Endothelial cell of umbilical vein (primary cell): ENCODE data around the gene ARMC3. TPM values are rescaled to one million over a fixed set of nuclear protein-coding genes. Genes with fewer than 3 reads are reported as not detected.

Experiments used
- BruUV-seq: library from RNA; stranded (reverse); fragments of 400-500 nt; replicated peaks from 2 replicates; lab custom pipeline; 2021; lab: Mats Ljungman, UMichigan
- CTCF ChIA-PET: fragments of 300-600, 350-600 bp; sonication (Branson Sonifier 250); formaldehyde crosslinking; loops from one replicate; lab custom pipeline; 2021; ENCODE audit warnings: antibody characterized with exemption, inconsistent platforms; lab: Charles Lee
- POLR2A ChIA-PET: fragments of 300-600, 350-600 bp; sonication (Branson Sonifier 250); formaldehyde crosslinking; loops from one replicate; lab custom pipeline; 2021; ENCODE audit warnings: antibody characterized with exemption, inconsistent platforms; lab: Charles Lee
- DNase-seq: peaks from one replicate; pipeline ENCODE4 v3.0.0-alpha.2; 2011; ENCODE audit warnings: low read depth, low spot score
- FAIRE-seq: peaks from 2 replicates; lab custom pipeline; 2011; peaks lifted over from hg19 to GRCh38; lab: Jason Lieb, UNC
- H2AFZ ChIP-seq: 2 replicates; pipeline ENCODE4 v1.6.0; 2012; ENCODE audit warnings: low read depth, low read length, control low read depth, inconsistent platforms
- H3K27ac ChIP-seq: 2 replicates; pipeline ENCODE4 v1.5.1; 2011; ENCODE audit warnings: low read depth, mild to moderate bottlenecking, control low read depth, low read length, moderate library complexity; ENCODE audit not compliant: insufficient read depth
- H3K27me3 ChIP-seq, 2 experiments: 2 replicates each; pipeline versions ENCODE4 v1.6.0 to v1.6.1; 2011; ENCODE audit warnings: low read length in 2 of 2, mixed read lengths in 1 of 2; ENCODE audit not compliant: control insufficient read depth in 2 of 2, insufficient read depth in 2 of 2
- H3K36me3 ChIP-seq, 2 experiments: 2 replicates in 1 of 2; 3 replicates in 1 of 2; pipeline ENCODE4 v1.5.1; 2011; ENCODE audit warnings: low read length in 2 of 2, mild to moderate bottlenecking in 1 of 2, moderate library complexity in 1 of 2; ENCODE audit not compliant: control insufficient read depth in 2 of 2, insufficient read depth in 2 of 2; ENCODE audit errors: extremely low read depth in 1 of 2
- H3K4me1 ChIP-seq: 3 replicates; pipeline ENCODE4 v1.5.1; 2011; ENCODE audit warnings: mild to moderate bottlenecking, low read length; ENCODE audit not compliant: control insufficient read depth, insufficient read depth; ENCODE audit errors: extremely low read depth
- H3K4me2 ChIP-seq: 2 replicates; pipeline ENCODE4 v1.6.1; 2011; ENCODE audit warnings: low read length, control low read depth, mixed read lengths; ENCODE audit not compliant: insufficient read depth
- H3K4me3 ChIP-seq, 3 experiments: fragments of 200-600 bp in 1 of 3; sonication (generic), shearing (Covaris generic) in 1 of 3; replicated peaks in 1 of 3; 2 replicates each; pipeline ENCODE4 v1.5.1; 2011 to 2016; ENCODE audit warnings: control low read depth in 3 of 3, low read length in 3 of 3, mild to moderate bottlenecking in 2 of 3, inconsistent platforms in 1 of 3, low read depth in 1 of 3, moderate library complexity in 1 of 3; ENCODE audit not compliant: insufficient read depth in 1 of 3
- H3K79me2 ChIP-seq: 2 replicates; pipeline ENCODE4 v1.6.0; 2012; ENCODE audit warnings: low read length, inconsistent platforms; ENCODE audit not compliant: control insufficient read depth, insufficient read depth
- H3K9ac ChIP-seq: replicated peaks from 2 replicates; pipeline ENCODE3; 2011; ENCODE audit warnings: low read length, control low read depth; ENCODE audit not compliant: insufficient read depth; ENCODE audit errors: extremely low read depth
- H3K9me1 ChIP-seq: replicated peaks from 3 replicates; pipeline ENCODE4 v1.6.0; 2011; ENCODE audit warnings: mild to moderate bottlenecking, low read length; ENCODE audit not compliant: control insufficient read depth, insufficient read depth; ENCODE audit errors: extremely low read depth
- H3K9me3 ChIP-seq: replicated peaks from 2 replicates; pipeline ENCODE4 v1.5.1; 2012; ENCODE audit warnings: low read length, inconsistent platforms; ENCODE audit not compliant: control insufficient read depth, insufficient read depth
- H4K20me1 ChIP-seq: replicated peaks from 2 replicates; pipeline ENCODE3; 2011; ENCODE audit warnings: mild to moderate bottlenecking, low read length; ENCODE audit not compliant: control insufficient read depth, insufficient read depth; ENCODE audit errors: extremely low read depth
- CTCF ChIP-seq, 2 donors: IDR thresholded peaks; 1 replicate in 1 of 2; 2 replicates in 1 of 2; pipeline ENCODE4 v1.5.1; 2011; ENCODE audit warnings: low read length in 2 of 2, mild to moderate bottlenecking in 2 of 2, moderate library complexity in 2 of 2, control low read depth in 1 of 2, inconsistent platforms in 1 of 2, low read depth in 1 of 2; ENCODE audit not compliant: insufficient read depth in 1 of 2; ENCODE audit errors: extremely low read depth in 1 of 2
- EZH2 ChIP-seq: IDR thresholded peaks from 2 replicates; pipeline ENCODE4 v1.6.1; 2012; ENCODE audit warnings: borderline replicate concordance, low read depth, mild to moderate bottlenecking, moderate library complexity, low read length, inconsistent platforms; ENCODE audit not compliant: severe bottlenecking
- FOS ChIP-seq: IDR thresholded peaks from 2 replicates; pipeline ENCODE4 v1.6.1; 2011; ENCODE audit warnings: mild to moderate bottlenecking, low read length, moderate library complexity, borderline replicate concordance; ENCODE audit not compliant: insufficient read depth
- GATA2 ChIP-seq: IDR thresholded peaks from 2 replicates; pipeline ENCODE4 v1.7.0; 2011; ENCODE audit warnings: low read depth, mild to moderate bottlenecking, moderate library complexity, mixed read lengths, low read length; ENCODE audit not compliant: insufficient read length, insufficient read depth
- JUN ChIP-seq: IDR thresholded peaks from 2 replicates; pipeline ENCODE4 v1.6.1; 2011; ENCODE audit warnings: borderline replicate concordance, low read depth; ENCODE audit not compliant: insufficient read length, insufficient read depth
- MAX ChIP-seq: IDR thresholded peaks from 2 replicates; pipeline ENCODE4 v1.6.1; 2011; ENCODE audit not compliant: insufficient read depth, insufficient read length
- MYC ChIP-seq: IDR thresholded peaks from one replicate; pipeline ENCODE4 v1.6.1; 2011; ENCODE audit warnings: mild to moderate bottlenecking, low read depth, low read length
- POLR2A ChIP-seq: IDR thresholded peaks from 2 replicates; pipeline ENCODE4 v1.6.1; 2012; ENCODE audit warnings: low read depth, mild to moderate bottlenecking, control low read depth, low read length
- POLR2AphosphoS5 ChIP-seq: IDR thresholded peaks from 2 replicates; pipeline ENCODE4 v1.6.1; 2012; ENCODE audit warnings: low read depth, mild to moderate bottlenecking, control low read depth, low read length, moderate library complexity; ENCODE audit not compliant: insufficient read depth
- dilution Hi-C: fragments of 300-500 bp; cut with MboI; formaldehyde crosslinking; loops from one replicate; pipeline ENCODE4 v1.15.0; 2019; ENCODE audit warnings: low sequenced_read_pairs; ENCODE audit not compliant: extremely low pct_ligation_motif_present
- intact Hi-C: fragments of 100-400 bp; cut with micrococcal nuclease; formaldehyde crosslinking; loops from one replicate; pipeline ENCODE4 v1.10.0; 2022
- polyA plus RNA-seq, 4 experiments: library from polyadenylated mRNA; depleted of rRNA in 3 of 4; stranded (reverse) in 3 of 4; unstranded in 1 of 4; fragments of >200 nt; gene quantifications; 2 replicates each; pipeline versions ENCODE4 v1.2.1 to v1.2.3, GENCODE V29; 2011 to 2012; ENCODE audit warnings: missing spikeins in 1 of 4
- total RNA-seq: library from RNA; stranded (reverse); gene quantifications from 2 replicates; pipeline ENCODE4 v1.2.3, GENCODE V29; 2021

Gene ARMC3
- total and polyA plus RNA-seq, 2 donors (not counting 3 experiments of a cell fraction or from before 2014, with no cell fraction given): not detected

- Histone ChIP-seq H3K9ac (no peak overlapping the region), H3K4me1 (no peaks in the 10 kb centered on the region), H3K9me3 (no peaks in the 10 kb centered on the region), H2AFZ (no peak overlapping the region), H3K4me3 (no peak overlapping the region), H3K4me2 (no peak overlapping the region), H3K27ac (no peak overlapping the region), H3K9me1 (no peaks in the 10 kb centered on the region), H3K27me3 (peaks cover 0 to 6% of the 10 kb centered on the region in 2 experiments), H4K20me1 (no peaks in the 10 kb centered on the region), H3K79me2 (no peaks in the 10 kb centered on the region), H3K36me3 (no peaks in the 10 kb centered on the region)
- no peak for TF ChIP-seq GATA2
- TF ChIP-seq JUN: no peak
- TF ChIP-seq POLR2AphosphoS5: no peak
- no peak for TF ChIP-seq MYC
- TF ChIP-seq MAX: no peak
- no peak for TF ChIP-seq EZH2
- TF ChIP-seq POLR2A: no peak
- no peak for TF ChIP-seq CTCF (IDR thresholded peaks at IDR 0.05; ENCODE audit: extremely low read depth in 1 of 2, insufficient read depth in 1 of 2, low read depth in 1 of 2, low read length in 2 of 2)
- TF ChIP-seq FOS: no peak
- ChIA-PET CTCF (interaction anchor here (0.6 kb wide), 1 partner anchor 176 kb away, joined by 3 read pairs; no protein-coding TSS in a partner anchor), POLR2A (no interaction called here)
- intact Hi-C loops: no loop called here
- BruUV-seq: no TSS peak
- dilution Hi-C loops: no loop called here
- DNase-seq (no peak), FAIRE-seq (no peak)
Observed at GRCh38 chr10:22903694-22904093, 24.2 kb upstream of the ARMC3 start.
